ENCODE results near the gene PRKCSH. TPM values are rescaled to one million over a fixed set of nuclear protein-coding genes. Genes with fewer than 3 reads are reported as not detected.
"Not testable (repeated sequence)": the region's sequence is repeated elsewhere in the genome, so short reads cannot be mapped to it uniquely, and the experiment has no call there.

PRKCSH gene
- total RNA-seq, 4 donors from 2014 or later = 142 to 198 (median 178) TPM

- H3K27me3 ChIP-seq = no peaks in the 10 kb centered on the region
- H3K4me1 ChIP-seq = no peaks in the 10 kb centered on the region
- H3K4me3 ChIP-seq (replicated peaks in 1 of 3) = no peak overlapping the region
- no peak overlapping the region for H3K27ac ChIP-seq
- H3K9me3 ChIP-seq = no peaks in the 10 kb centered on the region
- TF ChIP-seq CTCF (IDR thresholded peaks at IDR 0.05) (no peak), POLR2A (IDR thresholded peaks at IDR 0.05) (no peak)
- H3K36me3 ChIP-seq = no peaks in the 10 kb centered on the region
- DNase-seq = no peak
- intact Hi-C loops (cut with DNase I) = no loop called here
- 86 to 89% methylated on average over 17 to 19 of the region's 19 CpGs for WGBS, 2 donors
Measured at GRCh38 chr19:11458236-11458900, 22.9 kb downstream of the PRKCSH start.

GRCh38 chr19:11458912-11459311 is 23.5 kb downstream of the PRKCSH start:
- intact Hi-C loops (cut with DNase I); H3K27ac ChIP-seq; H3K4me3 ChIP-seq (replicated peaks in 1 of 3); H3K36me3 ChIP-seq; DNase-seq; H3K4me1 ChIP-seq; H3K27me3 ChIP-seq; H3K9me3 ChIP-seq: not testable (repeated sequence)
- WGBS, 2 donors = 81 to 86% methylated on average over 11 of the region's 11 CpGs

- intact Hi-C loops (cut with DNase I) = no loop called here
- WGBS, 2 donors = 55 to 68% methylated on average over 4 of the region's 4 CpGs
- Histone ChIP-seq H3K4me3 (replicated peaks in 1 of 3) (no peak overlapping the region), H3K36me3 (no peaks in the 10 kb centered on the region), H3K4me1 (no peaks in the 10 kb centered on the region), H3K27me3 (no peaks in the 10 kb centered on the region), H3K27ac (no peak overlapping the region), H3K9me3 (no peaks in the 10 kb centered on the region)
- TF ChIP-seq POLR2A (IDR thresholded peaks at IDR 0.05) = no peak
- peak in 1 of 6 experiments; percentile 5 for TF ChIP-seq CTCF (IDR thresholded peaks at IDR 0.05)
- no peak for DNase-seq
Measured at GRCh38 chr19:11460207-11460606, 24.8 kb downstream of the PRKCSH start.

- WGBS, 2 donors = 69 to 76% methylated on average over 2 of the region's 2 CpGs
- intact Hi-C loops (cut with DNase I) = no loop called here
- no peaks in the 10 kb centered on the region for H3K9me3 ChIP-seq
- H3K27ac ChIP-seq = no peak overlapping the region
- H3K27me3 ChIP-seq = no peaks in the 10 kb centered on the region
- H3K36me3 ChIP-seq = no peaks in the 10 kb centered on the region
- TF ChIP-seq POLR2A (IDR thresholded peaks at IDR 0.05) (no peak), CTCF (IDR thresholded peaks at IDR 0.05) (no peak)
- no peak for DNase-seq
- no peak overlapping the region for H3K4me3 ChIP-seq (replicated peaks in 1 of 3)
- H3K4me1 ChIP-seq = no peaks in the 10 kb centered on the region
Measured at GRCh38 chr19:11461453-11461852, 26.0 kb downstream of the PRKCSH start.

DNA sequence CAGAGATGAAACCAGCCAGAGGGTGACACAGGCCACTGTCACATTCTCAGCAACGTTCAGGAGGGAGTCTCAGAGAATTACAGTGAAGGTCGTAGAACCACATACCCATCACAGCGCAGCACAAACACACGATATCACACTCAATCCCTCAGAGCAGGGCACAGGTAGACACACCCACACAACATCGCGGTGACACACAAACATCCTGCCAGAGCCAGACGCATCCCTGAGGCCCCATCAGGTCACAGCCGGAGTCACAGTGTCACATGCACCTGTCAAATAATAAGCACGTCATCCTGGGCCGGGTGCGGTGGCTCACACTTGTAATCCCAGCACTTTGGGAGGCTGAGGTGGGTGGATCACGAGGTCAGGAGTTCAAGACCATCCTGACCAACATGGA is 28.0 kb downstream of the PRKCSH start:
- intact Hi-C loops (cut with DNase I) = no loop called here
- TF ChIP-seq POLR2A (IDR thresholded peaks at IDR 0.05) = no peak
- no peaks in the 10 kb centered on the region for H3K4me1 ChIP-seq
- no peak overlapping the region for H3K27ac ChIP-seq
- no peaks in the 10 kb centered on the region for H3K9me3 ChIP-seq
- no peak overlapping the region for H3K4me3 ChIP-seq (replicated peaks in 1 of 3)
- WGBS, 2 donors = 48 to 76% methylated on average over 6 to 11 of the region's 12 CpGs
- H3K27me3 ChIP-seq = no peaks in the 10 kb centered on the region
- no peaks in the 10 kb centered on the region for H3K36me3 ChIP-seq
- no peak for DNase-seq

DNA sequence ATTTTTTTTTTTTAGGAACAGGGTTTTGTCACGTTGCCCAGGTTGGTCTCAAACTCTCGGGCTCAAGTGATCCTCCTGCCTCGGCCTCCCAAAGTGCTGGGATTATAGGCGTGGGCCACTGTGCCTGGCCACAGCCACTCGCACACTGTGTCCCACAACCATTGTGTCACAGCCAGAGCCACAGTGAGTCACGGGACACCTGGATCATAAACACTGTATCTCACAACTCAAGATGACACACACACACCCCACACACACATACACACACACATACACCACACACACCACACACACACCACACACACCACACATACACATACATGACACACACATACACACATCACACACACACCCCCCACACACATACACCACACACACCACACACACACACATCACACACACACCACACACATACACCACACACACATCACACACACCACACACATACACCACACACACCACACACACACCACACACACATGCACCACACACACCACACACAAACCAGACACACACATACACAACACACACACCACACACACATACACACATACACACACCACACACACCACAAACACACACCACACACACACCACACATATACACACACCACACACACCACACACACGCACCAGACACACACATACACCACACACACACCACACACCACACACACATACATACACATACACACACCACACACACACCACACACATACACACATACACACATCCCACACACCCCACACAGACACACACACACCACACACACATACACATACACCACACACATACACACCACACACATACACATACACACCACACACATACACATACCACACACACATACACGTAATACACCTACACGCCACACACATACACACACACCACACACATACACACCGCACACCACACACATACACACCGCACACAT is 29.2 kb downstream of the PRKCSH start:
- no peaks in the 10 kb centered on the region for H3K36me3 ChIP-seq
- H3K9me3 ChIP-seq = no peaks in the 10 kb centered on the region
- no peaks in the 10 kb centered on the region for H3K27me3 ChIP-seq
- no peak overlapping the region for H3K4me3 ChIP-seq (replicated peaks in 1 of 3)
- DNase-seq = no peak
- no peak overlapping the region for H3K27ac ChIP-seq
- 87 to 90% methylated on average over 11 of the region's 11 CpGs for WGBS, 2 donors
- no peaks in the 10 kb centered on the region for H3K4me1 ChIP-seq
- intact Hi-C loops (cut with DNase I) = no loop called here
- TF ChIP-seq POLR2A (IDR thresholded peaks at IDR 0.05) = no peak
- TF ChIP-seq CTCF (IDR thresholded peaks at IDR 0.05) = no peak
